GM18517 (cell line): ENCODE measurements around the gene RNF141.

Experiments used
- ATAC-seq: cut with Tn5 transposase; IDR thresholded peaks from one replicate; pipeline ENCODE4 v1.9.1; 2021; ENCODE audit warnings: mild to moderate bottlenecking, moderate library complexity; ENCODE audit not compliant: unreplicated experiment

The RNF141 gene

DNA sequence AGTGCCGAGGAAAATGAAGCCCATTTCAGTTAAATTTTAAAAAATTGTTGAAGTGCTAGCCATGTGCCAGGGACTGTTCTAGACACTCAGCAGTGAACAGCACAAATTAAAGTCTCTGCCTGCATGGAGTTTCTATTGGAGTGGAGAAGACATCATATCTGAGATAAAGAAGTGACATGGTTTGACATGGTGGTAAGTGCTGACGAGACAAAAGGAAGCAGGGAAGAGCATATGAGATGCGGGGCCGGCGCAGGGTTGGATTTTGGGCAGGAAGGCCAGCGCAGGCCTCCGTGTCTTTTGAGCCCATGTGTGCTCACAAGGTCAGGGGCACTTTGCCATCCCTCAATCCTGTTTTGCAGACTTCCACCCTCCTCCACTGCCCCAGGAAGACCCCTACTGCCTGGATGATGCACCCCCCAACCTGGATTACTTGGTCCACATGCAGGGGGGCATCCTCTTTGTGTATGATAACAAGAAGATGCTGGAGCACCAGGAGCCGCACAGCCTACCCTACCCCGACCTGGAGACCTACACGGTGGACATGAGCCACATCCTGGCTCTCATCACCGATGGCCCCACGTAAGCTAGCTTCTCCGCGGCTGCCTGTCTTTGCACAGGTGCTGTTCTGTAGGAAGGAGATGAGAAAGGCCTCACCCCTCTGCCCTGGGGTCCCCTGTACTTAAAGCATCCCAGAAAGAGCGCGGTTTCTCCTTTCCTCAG is 56.4 kb downstream of the RNF141 start:
- no peak for ATAC-seq

DNA sequence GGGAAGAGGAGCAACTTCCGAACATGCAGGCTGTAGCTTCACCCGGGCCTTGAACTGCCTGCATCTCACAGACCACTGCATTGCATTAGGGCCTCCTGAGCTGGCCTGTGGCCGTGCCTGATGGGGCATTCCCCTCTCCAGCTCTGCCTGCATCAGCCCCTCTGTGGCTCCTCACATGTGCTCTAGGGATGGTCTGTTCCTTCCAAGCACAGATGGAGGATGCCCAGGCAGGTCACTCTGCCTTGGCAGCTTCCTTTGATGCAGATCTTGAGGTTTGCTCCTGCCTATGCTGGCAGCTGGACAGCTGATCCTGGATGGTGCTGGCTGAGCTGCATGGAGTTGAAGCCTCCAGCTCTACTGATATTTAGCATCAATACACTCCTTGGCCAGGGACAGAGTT is 57.4 kb downstream of the RNF141 start:
- no peak for ATAC-seq

DNA sequence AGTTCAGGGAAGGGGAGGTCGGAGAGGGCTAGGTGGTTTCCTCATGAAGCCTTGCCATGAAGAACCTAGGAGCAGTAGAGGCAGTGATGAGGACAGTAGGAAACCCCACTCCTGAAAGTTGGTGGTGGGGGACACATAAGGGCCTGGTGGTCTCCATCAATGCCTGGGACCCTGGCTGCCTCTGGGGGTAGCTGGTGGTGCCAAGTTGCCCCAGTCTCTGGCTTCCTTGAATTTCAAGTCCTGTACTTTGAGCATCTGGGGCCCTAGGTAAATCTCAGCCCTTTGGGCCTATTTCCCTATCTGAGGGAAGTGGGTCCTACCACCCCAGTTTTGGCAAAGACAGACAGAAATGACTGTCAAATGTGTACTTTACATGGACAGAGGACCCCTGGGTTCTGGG is 57.8 kb downstream of the RNF141 start:
- no peak for ATAC-seq

DNA sequence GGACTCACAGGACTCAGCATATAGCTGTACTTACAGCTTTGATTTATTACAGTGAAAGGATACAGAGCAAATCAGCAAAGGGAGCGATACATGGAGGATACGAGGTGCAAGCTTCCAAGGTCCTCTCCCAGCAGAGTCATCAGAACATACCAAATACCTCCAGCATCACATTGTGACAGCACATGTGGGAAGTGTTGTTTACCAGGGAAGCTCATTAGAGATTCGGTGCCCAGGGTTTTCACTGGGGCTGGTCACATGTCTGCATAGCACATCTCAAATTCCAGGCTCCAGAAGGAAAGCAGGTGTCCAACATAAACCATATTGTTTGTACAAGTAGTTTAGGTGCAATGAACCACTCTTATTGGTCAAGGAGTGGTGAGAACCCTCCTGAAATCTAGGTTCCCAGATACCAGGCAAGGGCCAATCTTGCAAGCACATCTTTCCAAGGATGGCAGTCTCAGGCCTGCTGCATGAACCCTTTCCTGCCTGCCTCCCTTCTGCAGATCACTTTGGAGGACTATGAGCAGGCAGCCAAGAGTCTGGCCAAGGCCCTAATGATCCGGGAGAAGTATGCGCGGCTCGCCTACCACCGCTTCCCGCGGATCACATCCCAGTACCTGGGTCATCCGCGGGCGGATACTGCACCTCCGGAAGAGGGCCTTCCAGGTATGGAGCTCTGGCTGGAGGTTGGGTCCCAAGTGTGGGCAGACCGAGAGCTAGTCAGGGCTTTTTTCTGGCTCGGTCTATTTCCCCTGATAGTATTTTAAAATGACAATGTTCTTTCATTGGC is 59.2 kb downstream of the RNF141 start:
- ATAC-seq = no peak

DNA sequence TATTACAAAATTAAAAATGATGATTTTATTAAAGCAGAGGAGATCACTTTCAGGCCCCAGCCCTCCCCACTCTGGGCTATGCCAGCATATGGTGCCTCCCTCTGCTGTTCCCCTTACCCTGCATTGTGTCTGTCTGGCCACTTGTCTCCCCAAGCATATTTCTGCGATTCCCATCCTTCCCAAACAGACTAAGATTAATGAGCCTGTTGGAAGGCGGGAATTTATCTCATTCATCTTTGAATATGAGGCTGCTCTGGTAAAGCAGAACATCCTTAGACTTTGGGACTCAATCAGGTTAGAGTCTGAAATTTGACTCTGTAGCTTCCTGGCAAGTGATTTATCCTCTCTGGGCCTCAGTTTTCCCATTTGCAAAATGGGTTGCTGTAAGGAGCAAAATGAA is 60.2 kb downstream of the RNF141 start:
- ATAC-seq = no peak

DNA sequence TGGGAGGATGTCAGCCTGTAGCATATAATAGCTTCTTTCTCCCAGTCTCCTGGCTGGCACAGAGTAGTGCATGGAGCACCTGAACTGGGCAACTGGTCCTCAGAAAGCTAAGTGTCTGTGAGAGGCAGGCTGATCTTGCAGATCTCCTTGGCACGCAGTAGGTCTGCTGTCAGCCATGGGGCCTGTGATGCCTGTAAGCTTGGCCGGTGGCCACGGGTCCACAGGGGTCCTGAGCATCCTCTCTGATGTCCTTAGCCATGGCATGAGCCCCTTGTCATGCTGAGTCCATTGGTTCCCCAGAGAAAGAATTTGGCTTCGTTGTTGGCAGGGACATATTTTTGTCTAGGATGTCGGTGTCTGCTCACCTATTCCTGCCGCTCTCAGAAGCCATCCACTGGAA is 61.0 kb downstream of the RNF141 start:
- no peak for ATAC-seq

DNA sequence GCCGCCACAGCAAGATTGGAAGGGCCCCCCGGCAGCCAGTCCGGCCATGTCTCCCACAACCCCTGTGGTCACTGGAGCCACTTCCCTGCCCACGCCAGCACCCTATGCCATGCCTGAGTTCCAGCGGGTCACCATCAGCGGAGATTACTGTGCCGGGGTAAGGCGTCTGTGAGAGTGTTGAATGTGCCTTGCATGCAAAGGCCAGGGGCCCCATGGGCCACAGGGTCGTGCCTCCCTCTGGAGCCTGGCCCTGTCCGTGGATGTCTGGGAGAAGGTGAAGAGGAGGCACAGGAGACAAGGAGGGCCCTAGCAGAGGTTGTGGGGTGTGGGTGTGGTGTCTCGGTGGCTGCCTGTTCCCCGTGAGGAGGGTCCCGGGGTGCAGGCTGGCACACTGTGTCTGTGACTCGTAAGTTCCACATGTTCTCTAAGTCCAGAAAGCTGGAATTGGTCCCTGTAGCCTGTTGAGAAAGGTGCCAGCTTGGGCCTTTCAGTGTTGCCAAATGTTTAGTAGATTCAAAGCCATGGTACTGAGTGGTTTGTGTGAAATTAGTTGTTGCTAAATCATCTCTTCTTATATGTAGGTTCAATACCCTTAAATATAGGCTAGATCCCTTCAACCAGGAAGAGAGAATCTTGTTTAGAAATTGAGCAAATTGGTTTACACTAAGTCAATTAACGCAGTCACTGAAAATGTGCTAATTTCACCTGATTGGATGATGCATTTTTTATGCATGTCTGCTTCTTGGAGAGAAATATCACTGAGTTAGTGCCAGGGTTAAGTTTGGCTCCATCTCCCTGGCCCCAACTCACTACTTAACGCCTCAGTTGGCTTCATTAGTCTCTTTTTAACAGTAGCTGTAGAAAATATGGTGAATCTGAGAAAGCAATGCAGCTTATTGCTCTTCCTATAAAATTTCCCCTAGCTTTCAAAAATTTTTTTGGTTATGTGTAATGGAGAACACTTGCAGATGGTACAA is 62.1 kb downstream of the RNF141 start:
- no peak for ATAC-seq

DNA sequence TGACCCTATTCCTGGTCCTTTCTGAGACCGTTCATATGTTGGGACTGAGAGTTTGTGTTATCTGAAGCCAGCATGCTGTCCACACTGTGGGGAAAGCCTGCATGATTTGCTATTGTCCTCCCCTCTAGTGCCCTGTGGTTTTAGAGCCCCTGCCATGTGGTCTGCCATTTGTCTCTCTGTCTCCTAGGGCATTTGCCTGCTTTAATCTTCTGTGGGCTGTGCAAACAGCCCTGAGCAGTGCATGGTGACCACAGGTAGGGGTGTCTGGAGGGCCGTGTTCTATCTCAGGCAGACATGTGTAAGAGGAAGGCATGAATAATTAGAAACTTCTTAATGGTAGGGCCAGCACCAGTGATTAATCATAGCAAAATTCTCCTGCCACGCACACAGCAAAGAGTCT is 62.9 kb downstream of the RNF141 start:
- no peak for ATAC-seq

DNA sequence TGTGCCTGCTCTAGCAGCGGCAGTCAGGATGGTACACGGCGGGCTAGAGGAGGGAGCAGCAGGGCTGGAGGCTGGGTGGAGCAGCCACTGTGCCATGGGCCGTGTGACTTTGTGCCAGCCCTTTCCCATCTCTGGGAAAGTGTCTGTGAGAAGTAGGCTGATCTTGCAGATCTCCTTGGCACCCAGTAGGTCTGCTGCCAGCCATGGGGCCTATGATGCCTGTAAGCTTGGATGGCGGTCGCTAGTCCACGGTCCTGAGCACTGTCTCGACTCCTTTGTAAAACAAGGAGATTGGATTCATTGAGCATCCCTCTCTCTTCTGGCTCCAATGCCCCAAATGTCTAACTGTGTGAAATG is 63.3 kb downstream of the RNF141 start:
- ATAC-seq = no peak

DNA sequence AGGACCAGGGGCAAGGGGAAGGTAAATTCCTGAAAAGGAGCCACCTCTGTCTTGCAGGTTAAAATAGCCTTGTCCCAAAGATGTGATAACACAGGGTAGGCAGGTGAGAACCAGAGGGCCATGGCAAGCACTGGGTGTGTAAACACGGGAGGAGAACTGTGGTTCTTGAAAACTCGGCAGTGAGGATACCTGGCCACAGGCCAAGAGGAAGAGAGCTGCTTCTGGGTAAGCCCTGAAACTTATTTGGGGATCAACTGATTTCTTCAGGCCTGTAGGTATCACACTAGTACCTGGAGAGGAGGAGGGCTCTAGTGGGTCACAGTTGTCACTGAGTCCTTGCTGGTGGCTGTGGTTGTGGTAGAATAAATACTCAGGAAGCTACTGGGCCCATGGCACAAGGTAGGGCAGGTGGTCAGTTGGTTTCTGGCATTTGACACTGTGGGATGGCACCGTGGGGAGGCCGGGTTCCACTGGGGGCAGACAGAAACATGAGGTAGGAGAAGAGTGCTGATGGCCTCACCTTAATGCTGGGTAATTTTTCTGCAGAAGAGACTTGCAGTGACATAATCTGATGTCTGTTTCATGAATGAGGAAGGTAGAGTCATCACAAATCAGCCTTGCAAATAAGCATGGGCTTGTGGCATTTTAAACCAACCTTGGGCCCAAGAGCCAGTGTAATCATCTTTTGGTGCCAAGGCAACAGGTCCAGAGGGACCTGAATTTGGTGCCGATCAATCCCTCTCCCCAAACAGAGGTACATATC is 63.9 kb downstream of the RNF141 start:
- ATAC-seq = no peak

DNA sequence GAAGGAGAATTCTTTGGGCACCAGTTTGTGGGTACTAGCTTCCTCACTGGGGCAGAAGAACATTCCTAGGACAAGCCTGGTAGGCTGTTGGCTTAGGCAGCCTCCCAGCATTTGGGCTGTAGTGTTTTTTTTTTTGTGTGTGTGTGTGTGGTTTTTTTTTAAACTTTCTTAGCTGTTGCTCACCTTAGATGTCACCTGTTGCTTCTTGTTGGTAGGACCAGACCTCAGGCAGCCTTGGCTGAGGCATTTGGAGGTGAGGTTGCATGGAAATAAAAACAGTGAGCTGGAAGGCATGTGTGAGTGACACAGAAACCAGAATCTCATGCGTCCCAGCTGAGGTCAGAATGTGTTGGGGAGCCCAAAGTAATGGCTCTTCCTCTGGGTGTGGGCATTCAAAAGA is 64.6 kb downstream of the RNF141 start:
- ATAC-seq = no peak

DNA sequence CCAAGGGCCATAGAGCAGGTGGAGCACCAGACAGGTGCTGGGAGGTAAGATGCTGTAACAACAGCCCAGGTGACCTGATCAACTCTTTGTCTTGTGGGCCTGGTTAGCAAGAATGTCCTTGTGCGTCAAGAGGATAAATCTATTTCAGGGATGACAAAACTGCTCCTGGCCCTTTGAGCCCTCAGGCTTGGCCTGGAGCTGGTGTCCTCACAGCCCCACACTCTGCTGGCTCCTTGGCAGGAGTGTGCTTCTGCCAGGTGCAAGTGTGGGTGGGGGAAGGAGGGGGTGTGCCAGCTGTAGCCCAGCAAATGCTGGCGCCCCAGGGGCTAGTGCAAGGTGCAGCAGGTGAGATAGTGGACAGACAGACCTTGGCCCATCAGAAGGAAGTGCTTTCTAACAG is 66.4 kb downstream of the RNF141 start:
- ATAC-seq = no peak

DNA sequence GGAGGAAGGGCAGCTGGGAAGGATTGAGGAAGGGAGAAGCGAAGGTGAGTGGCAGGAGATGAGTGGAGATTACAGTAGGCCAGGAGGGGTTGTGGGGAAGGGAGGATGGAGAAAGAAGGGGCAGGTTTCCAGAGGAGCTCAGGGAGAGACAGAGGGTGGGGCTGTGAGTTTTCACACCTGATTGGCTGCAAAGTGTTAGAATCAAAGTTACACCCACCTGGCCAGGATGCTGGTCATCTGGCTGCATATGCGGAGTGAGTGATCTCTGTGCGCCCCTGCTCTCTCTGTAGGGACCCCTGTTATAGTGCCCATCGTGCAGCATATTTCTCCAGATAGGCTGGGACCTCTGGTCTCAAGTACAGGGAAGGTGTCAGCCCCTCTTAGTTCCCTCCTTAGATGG is 67.6 kb downstream of the RNF141 start:
- ATAC-seq = no peak

DNA sequence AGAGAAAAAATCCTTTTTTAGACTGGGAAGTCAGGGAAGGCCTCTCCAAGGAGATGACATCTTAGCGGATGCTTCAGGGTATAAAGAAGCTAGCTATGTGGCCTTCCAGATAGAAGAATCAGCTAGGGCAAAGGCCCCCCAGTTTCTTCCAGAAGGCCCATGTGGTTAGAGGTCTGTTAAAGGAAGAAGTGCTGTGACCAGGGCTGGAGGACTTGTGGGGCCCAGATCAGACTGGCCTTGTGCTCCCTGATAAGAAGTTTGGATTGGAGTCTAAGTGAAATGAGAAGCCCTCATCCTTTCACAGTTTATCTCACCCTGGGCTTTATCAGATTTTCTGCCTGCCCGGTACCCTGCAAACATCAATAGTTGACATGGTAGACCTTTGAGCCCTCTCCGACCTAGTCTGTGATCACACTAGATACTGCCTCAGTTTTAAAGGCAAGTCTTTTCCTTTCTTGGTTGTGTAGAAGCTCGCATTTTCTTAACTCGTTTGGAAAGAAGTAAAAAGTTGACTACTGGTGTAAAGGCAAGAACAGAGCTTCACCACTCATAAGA is 78.2 kb downstream of the RNF141 start:
- no peak for ATAC-seq
